ENCODE data around the gene LTBP3. TPM values are rescaled to one million over a fixed set of nuclear protein-coding genes. Genes with fewer than 3 reads are reported as not detected.

Gene LTBP3
- total and polyA plus RNA-seq, 2 of the 4 experiments (the other 2 are of a cell fraction) = 6.6 to 145 TPM

GRCh38 chr11:65500387-65501185 lies 57.6 kb downstream of the LTBP3 start:
- DNase-seq (peak; percentile 58), ATAC-seq (ENCODE audit: low read depth) (no peak)
- in situ Hi-C loops (cut with MboI; ENCODE audit: low sequenced_read_pairs) = no loop called here
- Histone ChIP-seq H3K18ac (ENCODE audit: low read depth, low read length) (peak overlapping the region; percentile 21), H3K9me3 (ENCODE audit: control insufficient read depth, insufficient read depth, low read length) (no peaks in the 10 kb centered on the region), H4K20me1 (ENCODE audit: insufficient read depth, low read length) (peaks cover 61% of the 10 kb centered on the region), H2BK5ac (ENCODE audit: low read depth, low read length, poor library complexity, severe bottlenecking) (peak overlapping the region; percentile 96), H3K9me1 (ENCODE audit: insufficient read depth, low read length) (no peaks in the 10 kb centered on the region), H2BK20ac (ENCODE audit: low read depth, low read length) (no peak overlapping the region), H3K56ac (ENCODE audit: extremely low read depth, insufficient read depth, low read length) (peak overlapping the region; percentile 97), H4K8ac (ENCODE audit: low read depth in 2 of 2, low read length in 2 of 2) (peak overlapping the region in 1 of 2 experiments; percentile 69; a peak in 2 of 4 replicates), H2AK9ac (replicated peaks; ENCODE audit: low read depth, low read length, poor library complexity) (peak overlapping the region; percentile 57), H3K4me2 (ENCODE audit: low read depth, low read length) (peak overlapping the region; percentile 15), H2BK120ac (ENCODE audit: low read depth, low read length) (no peak overlapping the region), H3K36me3 (ENCODE audit: control insufficient read depth, insufficient read depth, low read length) (peaks cover 37% of the 10 kb centered on the region), H2BK15ac (ENCODE audit: low read depth, low read length) (no peak overlapping the region), H3K27me3 (ENCODE audit: control insufficient read depth, insufficient read depth, low read length) (no peaks in the 10 kb centered on the region), H4K91ac (ENCODE audit: insufficient read depth, low read depth, low read length) (peak overlapping the region; percentile 21; the same call in 1 of the 2 replicates), H2AFZ (replicated peaks; ENCODE audit: low read length, poor library complexity) (peak overlapping the region; percentile 24), H2AK5ac (ENCODE audit: low read depth, low read length) (peak overlapping the region; percentile 5; the same call in 1 of the 2 replicates), H3K27ac (ENCODE audit: insufficient read depth, low read length) (peak overlapping the region; percentile 75), H3K4me3 (ENCODE audit: insufficient read depth, low read depth, low read length) (peak overlapping the region; percentile 72), H3K4ac (ENCODE audit: low read depth, low read length) (peak overlapping the region; percentile 78), H3K14ac (replicated peaks; ENCODE audit: low read depth, low read length) (peak overlapping the region; percentile 98), H3K9ac (ENCODE audit: low read depth, low read length) (peak overlapping the region; percentile 97), H4K5ac (ENCODE audit: low read depth, low read length) (0 out of 2 replicates have a peak overlapping the region, but pooled peaks have one; percentile 0), H3K23ac (ENCODE audit: low read depth, low read length) (peak overlapping the region; percentile 98), H3K4me1 (ENCODE audit: control insufficient read depth, insufficient read depth, low read length) (peaks cover 5% of the 10 kb centered on the region), H3K79me1 (ENCODE audit: low read depth in 1 of 2, low read length in 2 of 2) (peaks cover 0 to 20% of the 10 kb centered on the region in 2 experiments; a peak in 3 of 4 replicates)
- ChIA-PET CTCF (interaction anchor here (1.4 to 2.6 kb wide), 2 partner anchors 21 to 29 kb away, joined by 3 to 12 read pairs; no protein-coding TSS in a partner anchor), POLR2A (ENCODE audit: unreplicated experiment) (interaction anchor here (0.6 to 14.2 kb wide), 30 partner anchors 7 to 208 kb away, joined by 3 to 494 read pairs (median 6); partner anchors contain the start of genes DPF2, FRMD8, NEAT1 and PCNX3)
- WGBS, 2 experiments (ENCODE audit: extremely low coverage in 2 of 2, insufficient read length in 1 of 2) = 0% methylated on average over 6 of the region's 20 CpGs; no CpG with 5 or more reads in 1 of the 2 experiments
- dilution Hi-C loops (cut with HindIII; ENCODE audit: low sequenced_read_pairs, unreplicated experiment) = no loop called here
- no peak for TF ChIP-seq CEBPB (IDR thresholded peaks at IDR 0.05; ENCODE audit: low read depth, low read length)
- TF ChIP-seq USF2 (IDR thresholded peaks at IDR 0.05; ENCODE audit: low read depth, low read length) = peak; percentile 39
- TF ChIP-seq SMC3 (IDR thresholded peaks at IDR 0.05; ENCODE audit: low read depth, low read length) = no peak
- no peak for TF ChIP-seq MAFK (IDR thresholded peaks at IDR 0.05; ENCODE audit: low read depth, low read length)
- peak; percentile 9; the same call in 1 of the 2 replicates for TF ChIP-seq NFE2L2 (IDR thresholded peaks at IDR 0.05; ENCODE audit: low read depth, low read length)
- TF ChIP-seq POLR2A (IDR thresholded peaks at IDR 0.05; ENCODE audit: low read depth, low read length) = no peak
- intact Hi-C loops (cut with micrococcal nuclease) = no loop called here
- no TSS peak for BruUV-seq (replicated peaks)

All from IMR-90 (cell line).